PC-3 (cell line): Measurements from ENCODE around the gene MTHFD1L. TPM values are rescaled to one million over a fixed set of nuclear protein-coding genes. Genes with fewer than 3 reads are reported as not detected.
"Not testable (repeated sequence)": the region's sequence is repeated elsewhere in the genome, so short reads cannot be mapped to it uniquely, and the experiment has no call there.

Experiments used
- ATAC-seq: fragments of 200-7000 bp; cut with Tn5 transposase; 2 replicates; pipeline ENCODE4 v1.9.1; 2020; ENCODE audit warnings: mild to moderate bottlenecking, moderate library complexity
- BruUV-seq: library from RNA; stranded (reverse); fragments of 400-500 nt; replicated peaks from 2 replicates; lab custom pipeline; 2021; lab: Mats Ljungman, UMichigan
- CTCF ChIA-PET: fragments of 300-600 bp; sonication (Branson Sonifier 250); formaldehyde crosslinking; loops from one replicate; lab custom pipeline; 2022; ENCODE audit warnings: antibody characterized with exemption; lab: Charles Lee
- POLR2A ChIA-PET: fragments of 300-600 bp; sonication (Branson Sonifier 250); formaldehyde crosslinking; loops from one replicate; lab custom pipeline; 2022; ENCODE audit warnings: antibody characterized with exemption; ENCODE audit not compliant: unreplicated experiment; lab: Charles Lee
- DNase-seq: peaks from one replicate; pipeline ENCODE4 v3.0.0-alpha.2; 2015
- H2AFZ ChIP-seq: fragments of 300-600 bp; sonication (generic); 2 replicates; pipeline ENCODE4 v1.6.0; 2016; ENCODE audit warnings: antibody characterized with exemption, low read length
- H3F3A ChIP-seq: fragments of 300-600 bp; sonication (generic); one replicate; pipeline ENCODE4 v1.6.0; 2017; ENCODE audit warnings: antibody characterized with exemption, low read length, control low read depth, mild to moderate bottlenecking; ENCODE audit not compliant: unreplicated experiment
- H3K27ac ChIP-seq: fragments of 300-600 bp; sonication (generic); 2 replicates; pipeline ENCODE4 v1.5.1; 2016; ENCODE audit warnings: mild to moderate bottlenecking, low read length
- H3K27me3 ChIP-seq: fragments of 300-600 bp; sonication (generic); 2 replicates; pipeline ENCODE4 v1.6.1; 2016; ENCODE audit warnings: low read length, mixed read lengths
- H3K36me3 ChIP-seq: fragments of 300-600 bp; sonication (generic); 2 replicates; pipeline ENCODE4 v1.6.1; 2016; ENCODE audit warnings: low read depth, mixed run types, low read length, mixed read lengths
- H3K4me1 ChIP-seq: fragments of 300-600 bp; sonication (generic); 2 replicates; pipeline ENCODE4 v1.5.1; 2016; ENCODE audit warnings: low read length; ENCODE audit not compliant: insufficient read depth
- H3K4me2 ChIP-seq: fragments of 300-600 bp; sonication (generic); 2 replicates; pipeline ENCODE4 v1.6.0; 2016; ENCODE audit warnings: low read length
- H3K4me3 ChIP-seq: fragments of 300-600 bp; sonication (generic); 2 replicates; pipeline ENCODE4 v1.5.1; 2016; ENCODE audit warnings: mild to moderate bottlenecking, low read length, mixed read lengths
- H3K79me2 ChIP-seq: fragments of 300-600 bp; sonication (generic); 2 replicates; pipeline ENCODE4 v1.6.1; 2017; ENCODE audit warnings: low read length, mixed read lengths
- H3K9ac ChIP-seq: fragments of 300-600 bp; sonication (generic); 2 replicates; pipeline ENCODE4 v1.6.0; 2016; ENCODE audit warnings: mild to moderate bottlenecking, low read length
- H3K9me2 ChIP-seq: fragments of 300-600 bp; sonication (generic); replicated peaks from 2 replicates; pipeline ENCODE4 v1.6.1; 2016; ENCODE audit warnings: mixed run types, low read length, mixed read lengths
- H3K9me3 ChIP-seq: fragments of 300-600 bp; sonication (generic); 2 replicates; pipeline ENCODE4 v1.6.1; 2016; ENCODE audit warnings: low read length, mixed read lengths
- H4K20me1 ChIP-seq: fragments of 300-600 bp; sonication (generic); 2 replicates; pipeline ENCODE4 v1.6.1; 2016; ENCODE audit warnings: low read length, mixed read lengths
- EZH2 ChIP-seq: fragments of 300-600 bp; sonication (generic); IDR thresholded peaks from one replicate; pipeline ENCODE4 v1.6.1; 2017; ENCODE audit warnings: antibody characterized with exemption, mild to moderate bottlenecking, low read length; ENCODE audit not compliant: unreplicated experiment
- EZH2phosphoT487 ChIP-seq: fragments of 300-600 bp; sonication (generic); IDR thresholded peaks from 2 replicates; pipeline ENCODE4 v1.6.1; 2018; ENCODE audit warnings: mild to moderate bottlenecking, antibody characterized with exemption, low read length, borderline replicate concordance
- intact Hi-C: fragments of 100-400 bp; cut with micrococcal nuclease; formaldehyde crosslinking; loops from 2 replicates; pipeline ENCODE4 v1.9.0; 2023
- total RNA-seq: library from RNA; depleted of rRNA; stranded (reverse); fragments of >200 nt; gene quantifications from 2 replicates; pipeline ENCODE4 v1.2.3, GENCODE V29; 2014
- TF ChIP-seq, protein P1 (sequence below): fragments of 300-600 bp; sonication (generic); conservative IDR thresholded peaks from 2 replicates; pipeline ENCODE4 v1.5.1; 2017; ENCODE audit warnings: antibody characterized with exemption, low read depth, mild to moderate bottlenecking, low read length

MTHFD1L gene
- total RNA-seq, 1 experiment from 2014 or later, result 11.9 TPM

DNA sequence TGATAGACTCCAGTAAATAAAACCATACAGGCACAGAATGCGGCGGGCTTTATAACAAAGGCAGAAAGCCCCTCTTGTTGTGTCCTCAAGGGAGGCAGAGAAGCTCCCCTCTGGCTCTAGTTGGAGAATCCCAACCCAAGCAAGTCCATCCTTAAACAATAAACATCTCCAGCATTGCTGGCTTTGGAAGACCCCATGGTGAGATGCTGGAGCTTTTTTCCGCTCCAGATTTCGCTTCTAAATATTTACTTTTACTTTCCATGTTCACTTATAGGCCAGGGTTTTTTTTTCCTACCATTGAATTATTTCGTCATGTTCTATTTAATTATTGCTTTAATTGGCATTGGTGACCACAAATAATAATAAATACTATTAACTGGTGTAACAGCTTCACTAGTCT lies 176.2 kb downstream of the MTHFD1L start:
- ATAC-seq, result no peak
- peaks cover 20% of the 10 kb centered on the region for H3K79me2 ChIP-seq
- H3K4me2 ChIP-seq, result peak overlapping the region; percentile 35; the same call in 1 of the 2 replicates
- no peak overlapping the region for H2AFZ ChIP-seq
- H4K20me1 ChIP-seq, result no peaks in the 10 kb centered on the region
- H3K36me3 ChIP-seq, result peaks cover 6% of the 10 kb centered on the region; the same call in 1 of the 2 replicates
- no peaks in the 10 kb centered on the region for H3K27me3 ChIP-seq
- H3F3A ChIP-seq, result peaks cover 6% of the 10 kb centered on the region
- no peak overlapping the region for H3K4me3 ChIP-seq
- H3K9me3 ChIP-seq, result no peaks in the 10 kb centered on the region
- peaks cover 73% of the 10 kb centered on the region for H3K4me1 ChIP-seq
- peak overlapping the region; percentile 100 for H3K27ac ChIP-seq
- intact Hi-C loops, result loop anchor here (10.0 kb wide), 1 partner anchor 147 kb away; no protein-coding TSS in a partner anchor
- no peaks in the 10 kb centered on the region for H3K9me2 ChIP-seq
- no peak for TF ChIP-seq EZH2phosphoT487
- no peak for TF ChIP-seq EZH2
- TF ChIP-seq, protein P1, sequence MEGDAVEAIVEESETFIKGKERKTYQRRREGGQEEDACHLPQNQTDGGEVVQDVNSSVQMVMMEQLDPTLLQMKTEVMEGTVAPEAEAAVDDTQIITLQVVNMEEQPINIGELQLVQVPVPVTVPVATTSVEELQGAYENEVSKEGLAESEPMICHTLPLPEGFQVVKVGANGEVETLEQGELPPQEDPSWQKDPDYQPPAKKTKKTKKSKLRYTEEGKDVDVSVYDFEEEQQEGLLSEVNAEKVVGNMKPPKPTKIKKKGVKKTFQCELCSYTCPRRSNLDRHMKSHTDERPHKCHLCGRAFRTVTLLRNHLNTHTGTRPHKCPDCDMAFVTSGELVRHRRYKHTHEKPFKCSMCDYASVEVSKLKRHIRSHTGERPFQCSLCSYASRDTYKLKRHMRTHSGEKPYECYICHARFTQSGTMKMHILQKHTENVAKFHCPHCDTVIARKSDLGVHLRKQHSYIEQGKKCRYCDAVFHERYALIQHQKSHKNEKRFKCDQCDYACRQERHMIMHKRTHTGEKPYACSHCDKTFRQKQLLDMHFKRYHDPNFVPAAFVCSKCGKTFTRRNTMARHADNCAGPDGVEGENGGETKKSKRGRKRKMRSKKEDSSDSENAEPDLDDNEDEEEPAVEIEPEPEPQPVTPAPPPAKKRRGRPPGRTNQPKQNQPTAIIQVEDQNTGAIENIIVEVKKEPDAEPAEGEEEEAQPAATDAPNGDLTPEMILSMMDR, result no peak
- H3K9ac ChIP-seq, result peak overlapping the region; percentile 87
- CTCF ChIA-PET, result no interaction called here
- POLR2A ChIA-PET, result interaction anchor here (0.6 kb wide), 1 partner anchor 84 kb away, joined by 4 read pairs; no protein-coding TSS in a partner anchor
- TSS peak; percentile 48 for BruUV-seq
- DNase-seq, result no peak

DNA sequence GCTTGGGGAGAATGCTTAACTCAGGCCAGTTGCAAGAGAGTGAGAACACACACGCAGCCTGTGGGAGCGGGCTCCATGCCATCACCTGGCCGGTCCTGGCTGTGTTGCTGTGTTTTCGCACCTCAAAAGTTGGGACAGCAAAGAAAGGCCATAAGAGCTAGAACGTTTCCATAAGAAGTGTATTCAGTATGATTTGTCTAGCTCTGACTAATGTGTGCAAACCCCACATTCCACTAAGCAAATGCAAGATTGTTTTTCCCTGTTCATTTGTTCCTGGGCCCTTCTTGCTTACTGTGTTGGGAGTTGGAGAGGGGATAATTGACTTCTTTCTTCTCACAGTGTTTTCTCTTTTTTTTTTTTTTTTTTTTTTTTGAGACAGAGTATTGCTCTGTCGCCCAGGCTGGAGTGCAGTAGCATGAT lies 177.4 kb downstream of the MTHFD1L start:
- H3K9me2 ChIP-seq, H3K4me3 ChIP-seq, H3F3A ChIP-seq, H3K9me3 ChIP-seq, H3K27me3 ChIP-seq, CTCF ChIA-PET, H3K4me2 ChIP-seq, BruUV-seq, H4K20me1 ChIP-seq, H3K36me3 ChIP-seq, H2AFZ ChIP-seq, ATAC-seq: not testable (repeated sequence)
- POLR2A ChIA-PET, result interaction anchor here (0.7 kb wide), 1 partner anchor 161 kb away, joined by 11 read pairs; no protein-coding TSS in a partner anchor
- peak; percentile 54 for DNase-seq
- peaks cover 60% of the 10 kb centered on the region for H3K4me1 ChIP-seq
- intact Hi-C loops, result loop anchor here (10.0 kb wide), 1 partner anchor 148 kb away; no protein-coding TSS in a partner anchor
- peak overlapping the region; percentile 100 for H3K27ac ChIP-seq
- H3K79me2 ChIP-seq, result peaks cover 20% of the 10 kb centered on the region
- peak overlapping the region; percentile 87 for H3K9ac ChIP-seq

DNA sequence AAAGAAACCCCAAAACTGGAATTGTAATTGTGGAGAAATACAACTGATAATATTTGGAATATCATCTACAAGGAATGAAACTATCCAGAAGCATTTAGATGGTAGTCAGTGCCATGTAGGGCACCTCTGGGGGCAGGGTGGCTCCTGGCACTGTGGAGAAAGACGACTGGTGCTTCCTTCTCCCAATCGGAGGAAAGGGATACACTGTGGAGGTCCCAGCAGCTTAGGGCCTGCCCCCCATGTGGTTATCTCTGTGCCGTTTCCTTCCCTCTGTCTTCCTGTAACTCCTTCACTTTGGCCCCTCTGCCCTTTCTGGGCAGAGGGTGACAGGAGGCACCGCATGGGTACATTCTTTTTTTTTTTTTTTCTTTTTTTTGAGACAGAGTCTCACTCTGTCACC lies 178.4 kb downstream of the MTHFD1L start:
- ChIA-PET POLR2A (no interaction called here), CTCF (no interaction called here)
- Histone ChIP-seq H3K9me2 (no peaks in the 10 kb centered on the region), H3K4me3 (no peak overlapping the region), H3K27me3 (no peaks in the 10 kb centered on the region), H3K4me1 (peaks cover 54% of the 10 kb centered on the region), H4K20me1 (no peaks in the 10 kb centered on the region), H3K79me2 (peaks cover 11% of the 10 kb centered on the region), H3K27ac (peak overlapping the region; percentile 100), H3K9me3 (no peaks in the 10 kb centered on the region), H3K4me2 (no peak overlapping the region), H3K9ac (peak overlapping the region; percentile 87), H2AFZ (no peak overlapping the region), H3K36me3 (no peaks in the 10 kb centered on the region), H3F3A (peaks cover 3% of the 10 kb centered on the region)
- TSS peak; percentile 4 for BruUV-seq
- no peak for ATAC-seq
- intact Hi-C loops, result loop anchor here (1.0 to 10.0 kb wide), 2 partner anchors 24 to 149 kb away; no protein-coding TSS in a partner anchor
- TF ChIP-seq, protein P1, result no peak
- no peak for TF ChIP-seq EZH2phosphoT487
- no peak for TF ChIP-seq EZH2
- DNase-seq, result no peak
